DND-41 (cell line): Measurements from ENCODE around the gene DLX1.

Experiments used
- ATAC-seq: fragments of 200-7000 bp; cut with Tn5 transposase; 3 replicates; pipeline ENCODE4 v1.9.1; 2021; ENCODE audit warnings: low read depth; ENCODE audit not compliant: insufficient read depth
- DNase-seq: peaks from one replicate; pipeline ENCODE4 v3.0.0-alpha.2; 2020
- H2AFZ ChIP-seq: 2 replicates; pipeline ENCODE4 v1.6.0; 2012; ENCODE audit warnings: low read depth, low read length
- H3K27ac ChIP-seq: 2 replicates; pipeline ENCODE4 v1.5.1; 2012; ENCODE audit warnings: low read length, inconsistent platforms
- H3K27me3 ChIP-seq: fragments of 200-600 bp; sonication (generic); 2 replicates; pipeline ENCODE4 v1.6.0; 2012; ENCODE audit warnings: low read length, mild to moderate bottlenecking, inconsistent platforms; ENCODE audit not compliant: insufficient read depth, poor library complexity
- H3K36me3 ChIP-seq: 2 replicates; pipeline ENCODE4 v1.5.1; 2012; ENCODE audit warnings: low read length, inconsistent platforms; ENCODE audit not compliant: insufficient read depth
- H3K4me1 ChIP-seq: 2 replicates; pipeline ENCODE4 v1.5.1; 2012; ENCODE audit warnings: mild to moderate bottlenecking, low read length; ENCODE audit not compliant: insufficient read depth
- H3K4me2 ChIP-seq: 2 replicates; pipeline ENCODE4 v1.6.0; 2012; ENCODE audit warnings: mild to moderate bottlenecking, moderate library complexity, low read length, inconsistent platforms; ENCODE audit not compliant: insufficient read depth
- H3K4me3 ChIP-seq, 2 experiments: fragments of 200-600 bp in 1 of 2; shearing (Covaris generic) in 1 of 2; 2 replicates each; pipeline ENCODE4 v1.5.1; 2012 to 2016; ENCODE audit warnings: inconsistent platforms in 2 of 2, low read length in 2 of 2, mild to moderate bottlenecking in 2 of 2, low read depth in 1 of 2, moderate library complexity in 1 of 2
- H3K79me2 ChIP-seq: 2 replicates; pipeline ENCODE4 v1.6.0; 2012; ENCODE audit warnings: low read length, inconsistent platforms; ENCODE audit not compliant: insufficient read depth
- H3K9ac ChIP-seq: 2 replicates; pipeline ENCODE4 v1.6.0; 2012; ENCODE audit warnings: low read depth, mild to moderate bottlenecking, inconsistent platforms, low read length, moderate library complexity
- H3K9me3 ChIP-seq: 2 replicates; pipeline ENCODE4 v1.5.1; 2012; ENCODE audit warnings: low read length, moderate library complexity, mild to moderate bottlenecking, inconsistent platforms; ENCODE audit not compliant: insufficient read depth, severe bottlenecking
- H4K20me1 ChIP-seq: 2 replicates; pipeline ENCODE4 v1.6.0; 2012; ENCODE audit warnings: low read length; ENCODE audit not compliant: insufficient read depth
- EZH2 ChIP-seq: IDR thresholded peaks from 3 replicates; pipeline ENCODE4 v1.6.1; 2012; ENCODE audit warnings: borderline replicate concordance, low read depth, mild to moderate bottlenecking, moderate library complexity, low read length, inconsistent platforms; ENCODE audit not compliant: severe bottlenecking
- TF ChIP-seq, protein P1 (sequence below): IDR thresholded peaks from 2 replicates; pipeline ENCODE4 v1.5.1; 2012; ENCODE audit warnings: borderline replicate concordance, low read length, moderate library complexity, mild to moderate bottlenecking; ENCODE audit not compliant: poor library complexity, severe bottlenecking; ENCODE audit errors: extremely low read depth

The DLX1 gene

DNA sequence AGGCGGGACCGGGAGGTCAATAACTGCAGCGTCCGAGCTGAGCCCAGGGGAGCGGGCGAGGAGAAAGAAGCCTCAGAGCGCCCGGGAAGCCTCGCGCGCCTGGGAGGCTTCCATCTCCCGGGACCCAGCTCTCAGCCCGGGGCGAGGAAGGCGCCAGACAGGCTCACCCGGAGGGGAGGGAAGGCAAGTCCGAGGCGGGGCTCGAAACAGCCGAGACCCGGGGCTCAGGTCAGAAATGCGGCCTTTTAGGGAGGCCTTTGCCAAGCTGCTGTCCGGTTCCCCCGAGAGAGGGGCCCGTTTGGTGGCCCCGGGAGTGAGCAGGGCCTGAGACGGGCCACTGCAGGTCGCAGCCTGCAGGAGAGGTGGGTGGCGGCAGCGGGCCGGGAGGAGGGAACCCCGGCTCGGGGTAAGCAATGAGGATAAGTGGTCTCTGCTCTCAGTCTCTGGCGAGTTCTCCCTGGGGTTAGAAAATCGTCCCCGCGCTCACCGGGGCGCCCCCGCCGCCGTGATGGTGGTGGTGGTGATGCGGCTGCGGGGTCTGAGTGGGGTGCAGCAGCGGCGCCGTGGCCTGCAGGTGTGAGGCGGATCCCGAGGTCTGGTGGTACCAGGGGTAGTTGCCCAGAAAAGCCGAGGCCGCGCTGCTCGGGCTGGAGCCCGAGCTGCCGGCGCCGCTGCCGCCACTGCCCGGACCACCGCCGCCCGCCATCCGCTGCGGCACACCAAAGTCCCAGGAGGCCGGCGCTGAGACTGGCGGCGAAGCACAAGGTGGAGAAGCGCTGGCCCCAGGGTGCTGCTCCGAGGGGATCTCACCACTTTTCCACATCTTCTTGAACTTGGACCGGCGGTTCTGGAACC is 15.0 kb downstream of the DLX1 start:
- Histone ChIP-seq H3K9ac (no peak overlapping the region), H3K27me3 (peaks cover 36% of the 10 kb centered on the region), H3K36me3 (no peaks in the 10 kb centered on the region), H3K4me1 (peaks cover 47% of the 10 kb centered on the region), H3K9me3 (no peaks in the 10 kb centered on the region), H3K4me2 (no peak overlapping the region), H3K79me2 (no peaks in the 10 kb centered on the region), H3K27ac (no peak overlapping the region), H3K4me3 (no peak overlapping the region), H2AFZ (no peak overlapping the region), H4K20me1 (peaks cover 6% of the 10 kb centered on the region; the same call in 1 of the 2 replicates)
- TF ChIP-seq EZH2 = no peak
- TF ChIP-seq, protein P1, sequence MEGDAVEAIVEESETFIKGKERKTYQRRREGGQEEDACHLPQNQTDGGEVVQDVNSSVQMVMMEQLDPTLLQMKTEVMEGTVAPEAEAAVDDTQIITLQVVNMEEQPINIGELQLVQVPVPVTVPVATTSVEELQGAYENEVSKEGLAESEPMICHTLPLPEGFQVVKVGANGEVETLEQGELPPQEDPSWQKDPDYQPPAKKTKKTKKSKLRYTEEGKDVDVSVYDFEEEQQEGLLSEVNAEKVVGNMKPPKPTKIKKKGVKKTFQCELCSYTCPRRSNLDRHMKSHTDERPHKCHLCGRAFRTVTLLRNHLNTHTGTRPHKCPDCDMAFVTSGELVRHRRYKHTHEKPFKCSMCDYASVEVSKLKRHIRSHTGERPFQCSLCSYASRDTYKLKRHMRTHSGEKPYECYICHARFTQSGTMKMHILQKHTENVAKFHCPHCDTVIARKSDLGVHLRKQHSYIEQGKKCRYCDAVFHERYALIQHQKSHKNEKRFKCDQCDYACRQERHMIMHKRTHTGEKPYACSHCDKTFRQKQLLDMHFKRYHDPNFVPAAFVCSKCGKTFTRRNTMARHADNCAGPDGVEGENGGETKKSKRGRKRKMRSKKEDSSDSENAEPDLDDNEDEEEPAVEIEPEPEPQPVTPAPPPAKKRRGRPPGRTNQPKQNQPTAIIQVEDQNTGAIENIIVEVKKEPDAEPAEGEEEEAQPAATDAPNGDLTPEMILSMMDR = no peak
- DNase-seq (no peak), ATAC-seq (no peak)

DNA sequence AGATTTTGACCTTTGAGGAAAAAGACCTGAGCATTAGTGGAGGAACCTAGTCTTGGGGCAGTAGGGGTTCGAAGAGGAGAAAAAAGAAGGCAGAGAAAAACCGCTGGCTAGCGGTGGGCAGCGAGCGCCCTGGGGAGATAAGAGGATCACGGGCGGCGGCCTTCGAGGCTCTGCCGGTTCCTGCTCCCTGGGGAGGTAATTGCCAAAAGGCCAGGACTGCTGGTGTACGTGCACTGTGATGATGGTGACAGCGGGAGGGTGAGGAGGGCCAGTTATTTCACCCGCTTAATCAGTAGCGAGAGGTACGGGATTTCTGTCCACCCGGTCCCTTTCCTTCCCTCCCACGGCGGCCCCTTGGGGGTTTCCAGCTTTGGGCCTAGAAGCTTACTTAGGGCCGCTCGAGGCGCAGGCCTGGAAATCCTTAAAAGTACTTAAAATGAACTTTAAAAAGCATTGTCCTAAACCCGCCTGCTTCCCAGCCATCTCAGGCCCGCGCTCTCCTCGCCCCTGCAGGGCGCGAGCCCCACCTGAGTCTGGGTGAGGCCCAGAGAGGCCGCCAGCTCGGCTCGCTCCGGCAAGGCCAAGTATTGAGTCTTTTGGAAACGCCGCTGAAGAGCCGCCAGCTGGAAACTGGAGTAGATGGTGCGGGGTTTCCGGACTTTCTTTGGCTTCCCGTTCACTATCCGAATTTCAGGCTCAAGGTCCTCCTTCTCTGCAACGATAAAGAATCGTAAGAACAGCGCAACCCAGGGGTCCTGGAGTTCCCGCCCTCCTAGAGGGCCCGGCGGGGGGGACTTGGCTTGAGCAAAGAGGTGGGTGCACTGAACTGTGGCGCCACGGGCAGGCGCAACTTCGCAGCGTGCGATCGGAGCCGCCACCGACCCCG is 15.9 kb downstream of the DLX1 start:
- Histone ChIP-seq H3K9ac (no peak overlapping the region), H3K27ac (no peak overlapping the region), H3K4me3 (peak overlapping the region in 1 of 2 experiments; percentile 66; a peak in 2 of 4 replicates), H3K4me1 (peaks cover 39% of the 10 kb centered on the region), H3K27me3 (peaks cover 27% of the 10 kb centered on the region), H4K20me1 (0 out of 2 replicates have a peak, but pooled peaks cover 5% of the 10 kb centered on the region), H3K36me3 (no peaks in the 10 kb centered on the region), H2AFZ (no peak overlapping the region), H3K4me2 (peak overlapping the region; percentile 96), H3K79me2 (no peaks in the 10 kb centered on the region), H3K9me3 (no peaks in the 10 kb centered on the region)
- ATAC-seq (no peak), DNase-seq (no peak)
- TF ChIP-seq, protein P1 = no peak
- no peak for TF ChIP-seq EZH2

DNA sequence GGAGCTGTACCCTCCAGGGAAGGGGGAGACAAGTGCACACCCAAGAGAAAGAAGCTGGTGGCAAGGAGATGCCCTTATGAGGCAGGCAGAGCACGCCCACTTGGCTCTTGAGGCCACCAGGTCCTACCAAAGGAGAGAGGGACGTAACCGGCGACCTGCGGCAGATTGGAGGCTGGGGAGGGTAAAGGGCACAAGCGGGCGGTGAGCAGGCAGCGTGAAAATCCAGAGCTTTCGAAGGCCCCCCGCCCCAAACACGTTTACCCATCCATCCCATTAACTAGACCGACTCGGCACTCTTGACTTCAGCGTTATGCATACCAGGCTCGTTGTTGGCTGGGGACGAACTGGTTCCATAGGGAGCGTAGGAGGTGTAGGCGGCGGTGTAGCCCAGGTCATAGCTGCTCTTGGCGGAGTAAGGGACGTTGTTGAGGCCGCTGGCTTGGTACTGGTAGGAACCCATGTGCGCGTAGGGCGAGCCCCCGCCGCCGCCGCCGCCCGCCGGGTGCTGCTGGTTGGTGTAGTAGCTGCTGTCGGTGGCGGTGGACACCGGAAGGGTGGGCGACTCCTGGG is 16.6 kb downstream of the DLX1 start:
- Histone ChIP-seq H3K79me2 (no peaks in the 10 kb centered on the region), H2AFZ (peak overlapping the region; percentile 59), H3K4me1 (peaks cover 32% of the 10 kb centered on the region), H3K9ac (peak overlapping the region; percentile 36), H3K4me3 (peak overlapping the region; percentile 29 to 66; a peak in 3 of 4 replicates), H4K20me1 (0 out of 2 replicates have a peak, but pooled peaks cover 5% of the 10 kb centered on the region), H3K27me3 (peaks cover 21% of the 10 kb centered on the region), H3K36me3 (no peaks in the 10 kb centered on the region), H3K9me3 (no peaks in the 10 kb centered on the region), H3K27ac (no peak overlapping the region), H3K4me2 (peak overlapping the region; percentile 96)
- no peak for TF ChIP-seq EZH2
- TF ChIP-seq, protein P1 = no peak
- DNase-seq (no peak), ATAC-seq (no peak; the same call in 2 of the 3 replicates)
